ENCODE measurements around the gene CSNK1D.

GRCh38 chr17:82274134-82275020 is 877 bp upstream of the CSNK1D start:
- TF ChIP-seq CTCF (IDR thresholded peaks at IDR 0.05) (no peak), POLR2A (IDR thresholded peaks at IDR 0.05) (no peak)
